ELR (cell line): ENCODE data around the gene GABRA4.

Source experiments
- DNase-seq: peaks from one replicate; pipeline ENCODE4 v3.0.0-alpha.2; 2015; ENCODE audit warnings: low read depth

The GABRA4 gene

GRCh38 chr4:46979283-46979682, 14.1 kb downstream of the GABRA4 start:
- DNase-seq: no peak

- no peak for DNase-seq
Measured at GRCh38 chr4:46977245-46977644, 16.1 kb downstream of the GABRA4 start.

- DNase-seq: no peak
Measured at GRCh38 chr4:46975812-46976553, 17.4 kb downstream of the GABRA4 start.

GRCh38 chr4:46974891-46975543, 18.4 kb downstream of the GABRA4 start:
- DNase-seq: no peak

- no peak for DNase-seq
Measured at GRCh38 chr4:46968847-46969246, 24.5 kb downstream of the GABRA4 start.

- no peak for DNase-seq
Measured at GRCh38 chr4:46967631-46968030, 25.8 kb downstream of the GABRA4 start.

GRCh38 chr4:46958742-46959488, 34.5 kb downstream of the GABRA4 start:
- peak; percentile 45 for DNase-seq

- DNase-seq: peak; percentile 4
Measured at GRCh38 chr4:46956451-46956850, 36.9 kb downstream of the GABRA4 start.

GRCh38 chr4:46955601-46956000, 37.8 kb downstream of the GABRA4 start:
- DNase-seq: no peak

- no peak for DNase-seq
Measured at GRCh38 chr4:46954643-46955042, 38.7 kb downstream of the GABRA4 start.

- DNase-seq: no peak
Measured at GRCh38 chr4:46953564-46953963, 39.8 kb downstream of the GABRA4 start.

GRCh38 chr4:46952451-46952850, 40.9 kb downstream of the GABRA4 start:
- DNase-seq: no peak

- no peak for DNase-seq
Measured at GRCh38 chr4:46950826-46951225, 42.6 kb downstream of the GABRA4 start.

GRCh38 chr4:46949822-46950221, 43.6 kb downstream of the GABRA4 start:
- no peak for DNase-seq

GRCh38 chr4:46947541-46947940, 45.8 kb downstream of the GABRA4 start:
- DNase-seq: no peak

GRCh38 chr4:46946919-46947536, 46.4 kb downstream of the GABRA4 start:
- peak; percentile 47 for DNase-seq

- DNase-seq: no peak
Measured at GRCh38 chr4:46945062-46945461, 48.3 kb downstream of the GABRA4 start.

- no peak for DNase-seq
Measured at GRCh38 chr4:46944345-46944744, 49.0 kb downstream of the GABRA4 start.

- no peak for DNase-seq
Measured at GRCh38 chr4:46937493-46937892, 55.9 kb downstream of the GABRA4 start.

GRCh38 chr4:46934726-46935125, 58.7 kb downstream of the GABRA4 start:
- no peak for DNase-seq

- DNase-seq: peak; percentile 77
Measured at GRCh38 chr4:46933686-46934085, 59.7 kb downstream of the GABRA4 start.

- peak; percentile 62 for DNase-seq
Measured at GRCh38 chr4:46931981-46932380, 61.4 kb downstream of the GABRA4 start.

- DNase-seq: no peak
Measured at GRCh38 chr4:46930891-46931290, 62.5 kb downstream of the GABRA4 start.
